NCI-H1048 (cell line): Measurements from ENCODE around the gene OPA1.
"Not testable (repeated sequence)": the region's sequence is repeated elsewhere in the genome, so short reads cannot be mapped to it uniquely, and the experiment has no call there.

Source experiments
- DNase-seq: peaks from one replicate; lab custom pipeline; 2025; lab: John Stamatoyannopoulos, UW

OPA1 gene

DNA sequence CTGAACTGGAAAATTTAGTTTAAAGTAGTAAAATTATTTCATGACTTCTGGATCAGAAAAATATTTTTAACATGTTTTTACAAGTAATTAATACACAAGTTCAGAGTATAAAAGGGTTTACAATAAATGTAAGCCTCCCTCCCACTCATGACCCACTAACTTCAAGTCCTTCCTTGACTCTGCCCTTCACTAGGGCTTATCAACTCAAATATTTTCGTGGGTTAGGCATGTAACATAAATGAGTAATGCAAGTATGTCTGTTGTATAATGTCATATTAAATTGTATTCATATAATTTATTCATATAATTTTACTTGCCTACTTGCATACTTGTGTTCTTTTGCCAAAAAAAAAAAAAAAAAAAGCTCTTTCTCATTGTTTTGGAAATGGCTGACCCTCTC lies 3.4 kb upstream of the OPA1 start:
- DNase-seq: no peak

DNA sequence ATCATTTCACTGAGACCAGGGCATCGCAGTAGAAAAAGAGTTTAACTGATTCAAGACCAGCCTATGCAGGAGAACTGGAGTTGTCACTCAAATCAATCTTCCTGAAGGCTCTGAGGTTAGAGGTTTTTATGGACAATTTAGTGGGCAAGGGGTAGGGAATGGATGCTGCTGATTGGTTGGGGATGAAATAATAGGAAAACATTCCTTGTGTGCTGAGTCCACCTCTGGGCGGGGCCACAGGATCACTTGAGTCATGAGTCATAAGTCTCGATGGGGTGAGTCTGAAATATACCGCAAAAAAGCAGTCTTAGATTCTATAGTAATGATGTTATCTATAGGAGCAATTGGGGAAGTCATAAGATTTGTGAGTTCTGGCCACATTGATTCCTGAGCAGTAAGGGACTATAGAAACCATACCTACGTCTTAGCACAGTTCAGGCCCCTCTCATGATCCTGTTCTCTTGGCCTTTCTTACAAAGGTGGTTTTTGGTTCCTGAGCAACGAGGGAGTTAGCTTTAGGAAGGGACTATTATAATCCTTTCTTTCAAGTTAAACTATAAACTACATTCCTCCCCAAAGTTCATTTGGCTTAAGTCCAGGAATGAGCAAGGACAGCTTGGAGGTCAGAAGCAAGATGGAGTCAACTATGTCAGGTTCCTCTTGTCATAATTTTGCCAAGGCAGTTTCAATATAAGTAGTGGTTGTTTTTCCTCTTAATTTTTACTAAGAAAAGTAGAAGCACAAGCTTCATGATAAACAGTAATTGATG lies 2.7 kb upstream of the OPA1 start:
- no peak for DNase-seq

DNA sequence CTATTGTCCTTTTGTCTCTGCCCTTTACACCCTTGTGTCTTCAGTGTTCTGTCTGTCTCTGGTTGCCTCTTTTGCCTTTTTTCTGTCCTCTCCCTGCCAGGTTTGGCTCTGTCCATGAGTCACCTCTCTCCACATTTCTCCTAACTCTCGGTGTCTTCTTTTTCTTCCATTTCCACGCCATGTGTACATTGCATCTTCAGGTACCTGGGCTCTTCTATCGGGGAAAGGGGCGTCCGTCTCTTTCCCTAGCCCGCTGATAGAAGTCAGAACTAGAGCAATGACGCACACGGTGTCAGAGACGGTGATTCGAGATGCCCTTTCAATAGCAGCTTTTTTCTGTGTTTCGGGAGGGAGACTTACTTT lies 641 bp downstream of the OPA1 start:
- no peak for DNase-seq

DNA sequence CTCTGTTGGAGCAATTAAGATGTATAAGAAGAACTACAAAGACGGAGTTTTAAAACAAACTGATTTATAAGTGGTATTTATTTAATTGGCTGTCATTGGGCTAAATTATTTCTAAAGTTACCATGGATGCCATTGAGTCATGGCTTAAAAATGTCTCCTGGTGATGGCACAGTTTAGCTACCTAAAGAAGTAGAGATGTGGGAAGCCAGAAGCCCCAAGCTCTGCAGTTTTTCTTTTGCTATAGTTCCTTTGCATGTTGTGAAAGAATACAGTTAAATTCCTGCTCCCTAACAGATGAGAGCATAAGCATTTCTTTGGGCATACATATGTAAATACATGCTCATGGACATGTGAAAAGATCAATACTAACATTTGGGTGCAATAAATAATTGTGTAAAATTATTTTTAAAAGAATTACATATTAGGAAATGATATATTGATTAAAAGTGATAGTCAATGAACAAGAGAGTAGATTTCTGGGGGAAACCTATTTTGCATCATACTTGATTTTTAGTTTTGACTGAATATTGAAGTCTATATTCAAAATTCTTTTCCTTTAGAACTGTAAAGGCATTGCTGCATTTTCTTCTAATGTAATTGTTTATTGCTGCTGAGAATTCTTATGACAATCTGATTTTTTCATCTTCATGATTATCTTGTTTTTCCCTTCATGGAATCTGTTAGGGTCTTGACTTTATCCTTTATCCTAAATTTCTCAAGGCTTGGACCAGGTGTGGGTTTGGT lies 2.1 kb downstream of the OPA1 start:
- no peak for DNase-seq

DNA sequence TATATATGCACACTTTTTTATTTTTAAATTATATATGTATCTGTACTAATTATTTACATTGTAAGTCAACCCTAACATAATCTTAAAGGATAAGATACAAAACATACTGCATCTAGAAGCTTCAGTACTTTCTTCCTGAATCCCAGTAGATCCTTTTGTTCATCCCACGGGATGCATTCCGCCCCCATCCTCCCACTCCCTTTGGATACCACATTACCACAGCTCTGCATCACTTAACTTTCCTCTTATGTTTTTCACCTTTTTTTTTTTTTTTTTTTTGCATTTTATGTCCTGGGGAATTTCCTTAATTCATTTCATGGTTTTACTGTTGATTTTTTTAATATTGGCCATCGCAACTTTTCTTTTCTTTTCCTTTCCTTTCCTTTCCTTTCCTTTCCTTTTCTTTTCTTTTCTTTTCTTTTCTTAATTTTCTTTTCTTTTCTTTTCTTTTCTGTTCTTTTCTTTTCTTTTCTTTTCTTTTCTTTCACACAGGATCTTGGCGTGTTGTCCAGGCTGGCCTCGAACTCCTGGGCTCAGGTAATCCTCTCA lies 3.0 kb downstream of the OPA1 start:
- no peak for DNase-seq

DNA sequence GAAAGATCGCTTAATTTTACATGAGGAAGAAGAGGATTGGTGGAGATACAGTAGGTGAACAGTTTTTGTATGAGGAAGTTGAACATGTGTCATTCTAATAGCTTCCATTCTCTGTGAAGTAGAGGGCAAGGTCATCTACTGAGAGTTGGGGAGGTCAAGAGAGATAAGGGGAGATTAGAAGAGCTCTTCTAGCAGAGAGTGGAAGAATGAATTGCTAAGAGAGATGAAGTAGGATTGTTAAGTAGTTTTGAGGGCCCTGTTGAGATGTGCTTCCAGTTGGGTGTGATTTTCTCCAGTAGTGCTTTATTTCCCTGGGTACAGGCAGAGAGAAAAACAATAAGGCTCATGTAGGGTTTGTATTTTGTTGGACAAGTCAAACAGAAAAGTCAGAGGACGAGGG lies 5.2 kb downstream of the OPA1 start:
- DNase-seq: no peak

DNA sequence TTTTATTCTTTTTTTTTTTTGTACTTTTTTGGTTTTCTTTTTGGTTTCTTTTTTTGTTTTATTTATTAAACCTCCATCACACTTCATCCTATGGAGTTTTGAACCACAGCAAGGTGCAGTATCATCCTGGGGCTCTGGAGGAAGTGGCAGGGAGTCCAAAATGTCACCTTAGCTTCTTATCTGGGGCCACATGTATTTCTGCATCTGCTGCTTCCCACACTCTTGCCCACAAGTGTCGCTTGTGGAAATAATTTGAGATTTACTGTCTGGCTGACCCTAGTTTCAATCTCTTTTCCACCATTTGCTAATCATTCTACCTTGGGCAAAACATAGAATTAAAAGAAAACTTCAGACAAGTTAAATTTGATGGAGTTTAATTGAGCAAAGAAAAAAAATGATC lies 6.4 kb downstream of the OPA1 start:
- DNase-seq: no peak

DNA sequence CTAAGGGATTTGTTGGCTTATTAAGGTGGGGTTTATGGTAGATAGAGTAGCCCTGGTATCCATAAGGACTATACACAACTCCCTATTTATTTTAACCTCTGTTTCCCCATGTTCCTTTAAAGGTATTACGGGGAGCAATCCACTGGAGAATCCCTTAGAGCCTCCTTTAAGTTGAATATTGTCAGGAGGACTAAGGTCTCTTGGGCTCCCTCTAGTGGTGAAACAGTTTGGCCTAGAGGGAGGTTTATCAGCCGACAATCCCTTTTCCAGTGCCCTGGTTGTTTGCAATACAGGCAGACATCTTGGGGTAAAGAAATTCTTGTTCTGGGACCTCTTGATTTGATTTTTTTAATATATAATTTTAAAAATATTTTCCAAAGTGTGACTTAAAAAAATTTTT lies 12.9 kb downstream of the OPA1 start:
- peak; percentile 37 for DNase-seq

DNA sequence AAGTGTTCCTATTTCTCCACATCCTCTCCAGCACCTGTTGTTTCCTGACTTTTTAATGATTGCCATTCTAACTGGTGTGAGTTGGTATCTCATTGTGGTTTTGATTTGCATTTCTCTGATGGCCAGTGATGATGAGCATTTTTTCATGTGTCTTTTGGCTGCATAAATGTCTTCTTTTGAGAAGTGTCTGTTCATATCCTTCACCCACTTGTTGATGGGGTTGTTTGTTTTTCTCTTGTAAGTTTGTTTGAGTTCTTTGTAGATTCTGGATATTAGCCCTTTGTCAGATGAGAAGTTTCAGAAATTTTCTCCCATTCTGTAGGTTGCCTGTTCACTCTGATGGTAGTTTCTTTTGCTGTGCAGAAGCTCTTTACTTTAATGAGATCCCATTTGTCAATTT lies 13.9 kb downstream of the OPA1 start:
- not testable (repeated sequence) for DNase-seq

DNA sequence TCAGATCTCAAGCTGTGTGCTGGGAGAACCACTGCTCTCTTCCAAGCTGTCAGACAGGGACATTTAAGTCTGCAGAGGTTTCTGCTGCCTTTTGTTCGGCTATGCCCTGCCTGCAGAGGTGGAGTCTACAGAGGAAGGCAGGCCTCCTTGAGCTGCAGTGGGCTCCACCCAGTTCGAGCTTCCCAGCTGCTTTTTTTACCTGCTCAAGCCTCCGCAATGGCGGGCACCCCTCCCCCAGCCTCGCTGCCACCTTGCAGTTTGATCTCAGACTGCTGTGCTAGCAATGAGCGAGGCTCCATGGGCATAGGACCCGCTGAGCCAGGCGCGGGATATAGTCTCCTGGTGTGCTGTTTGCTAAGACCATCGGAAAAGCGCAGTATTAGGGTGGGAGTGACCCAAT lies 17.5 kb downstream of the OPA1 start:
- not testable (repeated sequence) for DNase-seq

DNA sequence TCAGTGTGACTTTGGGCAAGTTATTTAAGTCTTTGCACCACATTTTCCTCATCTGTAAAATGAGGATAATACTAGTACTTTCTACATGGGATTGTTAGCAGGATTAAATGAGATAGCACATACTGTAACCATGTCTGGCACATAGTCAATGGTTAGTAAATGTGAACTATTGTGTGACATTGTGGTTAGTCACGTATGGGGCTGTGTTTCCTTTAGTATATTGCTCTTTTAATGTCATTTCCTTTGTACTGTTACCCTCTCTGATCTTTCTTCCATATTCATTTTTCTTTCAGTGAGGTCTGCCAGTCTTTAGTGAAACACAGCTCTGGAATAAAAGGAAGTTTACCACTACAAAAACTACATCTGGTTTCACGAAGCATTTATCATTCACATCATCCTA lies 21.4 kb downstream of the OPA1 start:
- no peak for DNase-seq

DNA sequence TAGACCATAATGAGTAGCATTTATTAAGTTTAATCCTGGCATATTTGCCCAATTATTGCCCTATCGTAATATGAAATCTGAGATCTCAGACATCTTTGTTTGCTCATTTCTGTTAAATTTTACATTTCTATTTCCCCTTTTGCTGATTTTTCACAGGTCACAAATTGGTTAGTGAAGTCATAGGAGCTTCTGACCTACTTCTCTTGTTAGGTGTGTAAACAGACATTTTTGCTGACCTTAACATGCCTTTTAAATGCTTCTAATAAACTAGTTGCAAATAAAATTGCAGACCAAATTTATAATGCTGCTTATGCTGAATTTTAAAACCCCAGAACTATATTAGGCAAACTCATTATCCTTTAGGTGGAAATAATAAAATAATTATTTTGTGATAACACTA lies 24.6 kb downstream of the OPA1 start:
- no peak for DNase-seq

DNA sequence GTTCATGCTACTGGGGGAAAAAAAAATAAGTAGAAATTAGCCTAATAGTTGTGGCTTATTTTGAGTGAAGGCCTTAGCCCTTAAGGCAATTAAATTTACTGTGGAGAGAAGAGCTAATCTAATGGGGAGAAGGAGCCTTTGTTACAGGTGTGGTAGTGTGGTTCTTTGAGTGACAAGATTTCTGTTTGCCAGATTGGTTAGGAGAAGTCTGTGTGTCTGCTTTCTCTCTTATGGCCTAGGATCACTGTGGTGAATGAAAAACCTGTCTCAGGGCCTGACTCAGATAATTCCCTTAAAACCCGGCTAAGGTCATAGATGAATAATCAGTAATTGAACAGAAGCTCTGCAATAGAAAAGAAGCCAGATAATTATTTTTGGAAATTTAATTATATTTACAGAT lies 27.0 kb downstream of the OPA1 start:
- DNase-seq: no peak

DNA sequence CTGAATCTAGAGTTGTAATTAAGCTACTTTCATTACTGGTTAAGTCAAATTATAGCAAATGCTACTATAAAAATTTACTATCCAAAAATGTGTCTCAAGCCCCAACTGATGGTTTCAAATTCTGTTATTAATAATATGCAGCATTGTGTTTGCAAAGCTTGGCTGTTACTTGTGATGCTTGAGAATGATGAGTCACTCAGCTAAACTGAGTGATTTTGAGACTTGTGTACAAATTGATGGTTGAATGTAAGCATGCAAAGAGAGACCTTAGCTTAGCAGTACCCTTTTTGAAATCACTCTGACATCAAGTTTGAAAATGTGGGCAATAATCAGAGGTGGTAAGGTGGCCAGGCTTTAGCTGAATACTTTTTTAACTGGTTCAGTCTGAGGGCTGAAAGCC lies 27.6 kb downstream of the OPA1 start:
- no peak for DNase-seq

DNA sequence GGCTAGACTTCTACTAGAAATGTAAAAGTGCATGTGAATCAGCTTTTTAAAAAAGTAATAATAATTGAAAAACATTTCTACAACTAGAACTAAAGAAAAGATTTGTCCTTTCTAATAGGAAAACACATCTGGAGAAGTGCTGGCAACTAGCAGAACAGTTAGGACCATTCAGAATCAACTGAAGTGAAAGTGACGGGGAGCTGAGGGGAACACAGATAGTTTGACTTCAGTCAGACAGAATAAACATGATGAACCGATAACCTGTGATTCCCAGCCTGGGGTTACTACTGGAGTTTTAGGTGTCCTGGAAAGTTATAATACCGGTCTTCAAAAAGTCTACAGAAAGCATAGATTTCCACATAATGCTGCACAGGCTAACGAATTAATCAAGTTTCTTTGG lies 28.1 kb downstream of the OPA1 start:
- no peak for DNase-seq

DNA sequence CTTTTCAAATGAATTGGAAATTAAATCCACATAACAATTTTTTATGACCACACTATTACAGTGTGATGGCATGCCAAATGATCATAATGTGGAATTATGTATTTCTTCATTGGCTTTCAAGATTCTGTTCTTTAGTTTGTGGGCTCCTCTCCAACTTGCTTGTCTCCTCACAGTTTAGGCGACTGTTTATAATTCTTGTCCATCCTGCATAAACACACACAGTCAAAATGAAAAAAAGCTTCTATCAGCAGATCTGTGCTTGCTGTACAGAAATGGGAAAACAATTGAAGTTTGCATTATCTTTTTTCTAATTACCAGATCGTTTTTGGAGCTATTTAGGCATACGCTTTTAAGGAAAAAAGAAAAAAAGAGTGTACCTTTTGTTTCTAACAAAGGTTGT lies 37.0 kb downstream of the OPA1 start:
- DNase-seq: no peak

DNA sequence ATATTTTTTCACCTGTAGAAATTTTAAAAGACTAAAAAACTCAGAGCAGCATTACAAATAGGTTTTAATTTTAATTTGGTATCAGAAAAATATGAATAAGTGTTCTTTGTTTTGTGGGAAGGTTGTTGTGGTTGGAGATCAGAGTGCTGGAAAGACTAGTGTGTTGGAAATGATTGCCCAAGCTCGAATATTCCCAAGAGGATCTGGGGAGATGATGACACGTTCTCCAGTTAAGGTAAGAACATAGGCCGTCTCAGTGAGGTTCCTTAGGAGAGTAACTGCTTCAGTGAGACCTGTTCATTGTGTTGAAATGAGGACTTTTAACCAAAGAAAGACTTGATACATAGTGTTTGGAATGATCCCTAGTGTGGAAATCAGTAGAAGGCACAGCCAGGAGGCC lies 44.8 kb downstream of the OPA1 start:
- DNase-seq: no peak

DNA sequence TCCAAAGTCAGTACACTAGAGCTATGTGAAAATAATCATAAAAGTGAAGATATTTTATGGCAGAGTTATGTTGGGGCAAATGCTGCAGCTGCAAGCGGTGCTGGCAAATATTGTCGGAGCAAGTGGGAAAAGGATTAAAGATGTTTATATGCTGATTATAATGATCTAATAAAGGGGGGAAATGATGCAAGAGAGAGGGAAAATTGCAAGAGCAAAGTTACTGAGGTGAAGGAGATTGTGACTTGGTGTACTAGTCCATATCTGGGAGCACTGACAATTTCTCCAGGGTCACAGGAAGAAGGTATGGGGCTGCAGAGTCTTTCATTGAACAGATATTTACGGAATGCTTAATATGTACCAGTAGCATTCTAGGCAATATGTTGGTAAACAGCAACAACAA lies 45.8 kb downstream of the OPA1 start:
- DNase-seq: no peak

DNA sequence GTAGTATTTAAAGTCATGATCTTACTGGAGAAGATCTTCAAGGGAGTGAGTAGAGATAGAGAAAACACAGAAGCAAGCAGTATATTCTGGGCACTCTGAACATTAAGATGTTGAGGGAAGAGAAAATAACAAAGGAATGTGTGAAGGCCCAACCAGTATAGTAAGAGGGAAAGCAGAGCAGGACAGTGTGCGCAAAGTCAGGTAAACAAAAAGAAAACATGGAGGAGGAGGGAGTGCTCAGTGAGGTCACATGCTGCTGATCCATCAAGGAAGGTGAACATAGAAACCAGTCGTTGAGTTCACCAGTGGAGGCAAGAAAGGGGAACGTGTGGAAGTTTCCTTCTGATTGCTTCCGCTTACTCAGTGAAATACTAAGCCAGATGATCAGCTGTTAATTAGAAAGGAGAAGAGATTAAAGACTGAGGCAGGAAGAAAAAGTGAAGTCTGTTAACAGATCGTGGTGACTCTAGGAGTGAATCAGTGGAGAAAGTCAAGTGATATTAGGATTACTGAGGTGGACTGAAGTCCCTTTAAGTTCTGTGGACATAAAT lies 47.2 kb downstream of the OPA1 start:
- DNase-seq: no peak

DNA sequence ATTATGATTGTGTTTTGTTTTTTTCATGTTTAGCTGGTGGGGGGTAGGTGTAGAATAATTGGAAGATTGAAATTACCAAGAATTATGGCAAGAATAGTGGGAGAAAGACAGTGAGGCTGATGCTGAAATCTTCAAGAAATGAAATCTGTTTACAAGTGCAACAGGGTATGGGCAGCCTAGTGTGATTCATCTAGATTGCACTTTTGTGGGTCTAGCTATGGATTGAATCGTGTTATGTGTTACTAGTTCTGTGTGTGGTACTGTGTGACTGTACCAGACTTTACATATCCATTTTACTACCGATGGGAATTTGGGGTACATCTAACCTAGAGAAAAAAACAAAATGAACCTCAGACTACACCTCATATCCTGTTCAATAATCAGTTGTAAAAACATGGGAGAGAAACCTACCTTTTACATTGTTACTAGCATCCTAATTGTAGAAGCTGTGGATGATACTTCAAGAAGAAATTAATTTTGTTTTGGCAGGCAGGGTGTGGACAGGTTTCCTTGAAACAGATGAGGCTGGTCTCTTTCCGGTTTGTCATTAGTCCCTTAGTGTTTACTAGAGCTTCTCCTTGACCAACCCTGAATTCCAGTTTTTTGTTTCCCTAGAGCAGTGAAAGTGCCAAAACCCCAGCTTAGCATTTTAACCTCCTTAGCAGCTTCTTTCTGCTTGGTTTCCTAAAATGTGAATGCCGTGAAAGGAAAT lies 47.9 kb downstream of the OPA1 start:
- no peak for DNase-seq

DNA sequence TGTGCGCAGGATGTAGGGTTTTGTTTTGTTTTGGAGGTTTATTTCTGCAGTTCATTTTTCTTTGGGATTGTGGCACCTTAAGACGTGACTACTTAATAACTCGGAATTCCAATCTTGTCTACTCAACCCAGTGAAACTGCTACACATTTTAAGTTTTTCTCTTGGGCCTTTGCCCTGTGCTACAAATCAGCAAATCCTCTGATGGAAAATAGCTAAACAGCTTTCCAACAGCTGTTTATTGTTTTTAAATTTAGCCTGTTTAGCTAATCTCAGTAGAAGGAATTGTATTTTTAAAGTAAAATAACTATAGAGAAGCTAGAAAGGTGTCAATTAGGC lies 48.4 kb downstream of the OPA1 start:
- DNase-seq: no peak

DNA sequence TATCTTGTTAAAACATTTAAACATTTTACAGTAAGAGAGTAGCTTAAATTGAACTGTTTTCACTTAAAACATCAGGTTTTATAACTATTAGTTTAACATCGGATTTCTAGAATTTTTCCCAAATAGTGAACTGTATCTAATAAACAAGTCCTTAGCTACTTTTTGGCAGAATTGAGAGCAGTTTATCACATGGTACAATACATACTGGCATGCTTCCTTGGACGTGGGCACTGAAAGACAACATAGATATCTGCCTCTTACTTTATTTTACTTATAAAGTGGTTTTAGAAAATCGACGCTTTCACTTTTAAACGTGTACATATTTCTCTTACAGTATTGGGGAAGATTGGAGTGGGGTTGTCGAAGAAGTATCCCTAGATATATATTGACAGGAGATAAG lies 52.8 kb downstream of the OPA1 start:
- DNase-seq: no peak

DNA sequence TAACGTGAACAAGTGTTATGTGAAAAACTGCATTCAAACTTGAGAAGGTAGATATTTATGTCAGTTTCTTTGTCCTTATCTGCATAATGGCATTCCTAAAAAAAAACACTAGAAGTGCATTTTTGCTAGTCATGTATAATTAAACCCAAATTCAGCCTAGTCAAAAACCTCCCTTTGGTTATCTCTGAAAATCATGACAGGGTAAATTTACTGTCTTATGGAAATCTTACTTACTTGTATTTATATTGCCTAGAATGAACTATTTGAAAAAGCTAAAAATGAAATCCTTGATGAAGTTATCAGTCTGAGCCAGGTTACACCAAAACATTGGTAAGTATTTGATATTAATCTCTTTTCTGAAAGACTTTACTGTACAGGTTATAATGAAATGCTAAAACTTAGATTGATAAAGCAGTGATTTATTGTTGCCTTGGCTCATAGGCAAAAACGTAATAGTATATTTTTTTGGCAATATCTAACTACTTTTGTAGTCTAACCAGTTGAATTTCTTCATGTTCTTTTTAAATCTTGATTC lies 55.6 kb downstream of the OPA1 start:
- no peak for DNase-seq
